Bronchial epithelial cell (primary cell): ENCODE measurements around the gene SIGLEC8. TPM values are rescaled to one million over a fixed set of nuclear protein-coding genes. Genes with fewer than 3 reads are reported as not detected.
"Not testable (repeated sequence)": the region's sequence is repeated elsewhere in the genome, so short reads cannot be mapped to it uniquely, and the experiment has no call there.

Source experiments
- DNase-seq: peaks from one replicate; pipeline ENCODE4 v3.0.0-alpha.2; 2010; ENCODE audit warnings: low read depth
- FAIRE-seq: peaks from 2 replicates; lab custom pipeline; 2011; peaks lifted over from hg19 to GRCh38; lab: Jason Lieb, UNC
- H3K27me3 ChIP-seq: 2 replicates; pipeline ENCODE4 v1.5.1; 2011; ENCODE audit warnings: low read length; ENCODE audit not compliant: control insufficient read depth, insufficient read depth
- H3K36me3 ChIP-seq: 2 replicates; pipeline ENCODE4 v1.5.1; 2011; ENCODE audit warnings: low read length; ENCODE audit not compliant: control insufficient read depth, insufficient read depth
- H3K4me3 ChIP-seq: 2 replicates; pipeline ENCODE4 v1.5.1; 2011; ENCODE audit warnings: mild to moderate bottlenecking, low read depth, low read length, control low read depth
- CTCF ChIP-seq: IDR thresholded peaks from 2 replicates; pipeline ENCODE4 v1.5.1; 2011; ENCODE audit warnings: mild to moderate bottlenecking, moderate library complexity, low read length, control low read depth, inconsistent platforms; ENCODE audit not compliant: insufficient read depth, severe bottlenecking
- total RNA-seq: library from RNA; depleted of rRNA; stranded (reverse); fragments of >200 nt; gene quantifications from 2 replicates; pipeline ENCODE4 v1.2.1, GENCODE V29; 2014

The SIGLEC8 gene
- total RNA-seq, 1 donor from 2014 or later = not detected

- no peak overlapping the region for H3K4me3 ChIP-seq
- DNase-seq = no peak
- no peaks in the 10 kb centered on the region for H3K36me3 ChIP-seq
- TF ChIP-seq CTCF = no peak
- no peak for FAIRE-seq
- H3K27me3 ChIP-seq = no peaks in the 10 kb centered on the region
Measured at GRCh38 chr19:51421229-51422052, 36.8 kb downstream of the SIGLEC8 start.

GRCh38 chr19:51420511-51420910 lies 37.7 kb downstream of the SIGLEC8 start:
- H3K36me3 ChIP-seq, FAIRE-seq, H3K4me3 ChIP-seq, DNase-seq, H3K27me3 ChIP-seq: not testable (repeated sequence)

GRCh38 chr19:51418707-51419106 lies 39.5 kb downstream of the SIGLEC8 start:
- FAIRE-seq (no peak), DNase-seq (no peak)
- Histone ChIP-seq H3K36me3 (no peaks in the 10 kb centered on the region), H3K4me3 (no peak overlapping the region), H3K27me3 (no peaks in the 10 kb centered on the region)
- no peak for TF ChIP-seq CTCF

GRCh38 chr19:51417810-51418157 lies 40.5 kb downstream of the SIGLEC8 start:
- Histone ChIP-seq H3K27me3 (no peaks in the 10 kb centered on the region), H3K36me3 (no peaks in the 10 kb centered on the region), H3K4me3 (no peak overlapping the region)
- DNase-seq (no peak), FAIRE-seq (no peak)
- no peak for TF ChIP-seq CTCF

- Histone ChIP-seq H3K27me3 (no peaks in the 10 kb centered on the region), H3K36me3 (no peaks in the 10 kb centered on the region), H3K4me3 (no peak within 1 kb of the TSS)
- DNase-seq (no peak), FAIRE-seq (no peak)
- no peak for TF ChIP-seq CTCF
Measured at GRCh38 chr19:51417107-51417809, 41.0 kb downstream of the SIGLEC8 start, which contains the start of gene SIGLEC10. SIGLEC10 (minus strand) TSS chr19:51417642; CDS start chr19:51417581, 61 bp downstream.

GRCh38 chr19:51416422-51416821 lies 41.8 kb downstream of the SIGLEC8 start:
- FAIRE-seq, DNase-seq, H3K27me3 ChIP-seq, H3K4me3 ChIP-seq, H3K36me3 ChIP-seq: not testable (repeated sequence)
